NOMO-1 treated with dmso at 0.1 percent for 144 hours (cell line): Measurements from ENCODE around the gene NFKBIZ.
A peak's percentile ranks its signal among the peaks of the same experiment; 100 is the strongest.
"Not testable (repeated sequence)": the region's sequence is repeated elsewhere in the genome, so short reads cannot be mapped to it uniquely, and the experiment has no call there.

ENCODE experiments used
- DNase-seq: peaks from one replicate; lab custom pipeline; 2025; ENCODE audit not compliant: unreplicated experiment; lab: John Stamatoyannopoulos, UW

The NFKBIZ gene

DNA sequence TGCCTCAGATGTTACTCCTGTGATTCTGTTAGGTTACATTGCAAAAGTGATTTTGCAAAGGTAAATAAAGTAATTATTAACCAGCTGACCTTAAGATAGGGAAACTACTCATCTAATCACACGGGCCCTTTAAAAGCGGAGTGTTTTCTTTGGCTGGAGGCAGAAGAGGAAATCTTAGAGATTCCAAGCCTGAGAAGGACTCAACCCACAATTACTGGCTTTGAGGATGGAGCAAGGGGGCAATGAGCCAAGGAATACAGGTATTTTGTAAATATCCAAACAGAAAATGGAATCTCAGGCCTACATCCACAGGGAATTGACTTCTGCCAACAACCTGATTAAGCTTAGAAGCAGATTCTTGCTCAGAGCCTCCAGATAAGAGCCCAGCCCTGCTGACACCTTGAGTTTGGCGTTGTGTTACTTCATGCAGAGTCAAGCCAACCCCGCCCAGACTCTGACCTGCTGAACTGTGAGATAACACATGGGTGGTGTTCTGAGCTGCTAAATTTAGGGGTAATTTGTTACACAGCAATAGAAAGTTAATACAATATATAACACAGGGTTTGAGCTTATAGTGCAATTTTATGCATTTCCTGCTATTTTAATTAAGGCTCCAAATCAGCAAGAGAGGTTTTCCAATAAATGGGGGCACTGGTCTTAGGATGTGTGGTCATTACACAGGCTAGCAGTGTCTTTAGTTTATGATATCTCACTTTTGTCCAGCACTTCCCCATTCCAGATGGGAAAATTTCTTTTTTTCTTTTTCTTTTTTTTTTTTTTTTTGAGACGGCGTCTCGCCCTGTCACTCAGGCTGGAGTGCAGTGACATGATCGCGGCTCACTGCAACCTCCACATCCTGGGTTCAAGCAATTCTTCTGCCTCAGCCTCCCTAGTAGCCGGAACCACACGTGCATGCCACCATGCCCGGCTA is 19.5 kb downstream of the NFKBIZ start:
- DNase-seq: no peak

DNA sequence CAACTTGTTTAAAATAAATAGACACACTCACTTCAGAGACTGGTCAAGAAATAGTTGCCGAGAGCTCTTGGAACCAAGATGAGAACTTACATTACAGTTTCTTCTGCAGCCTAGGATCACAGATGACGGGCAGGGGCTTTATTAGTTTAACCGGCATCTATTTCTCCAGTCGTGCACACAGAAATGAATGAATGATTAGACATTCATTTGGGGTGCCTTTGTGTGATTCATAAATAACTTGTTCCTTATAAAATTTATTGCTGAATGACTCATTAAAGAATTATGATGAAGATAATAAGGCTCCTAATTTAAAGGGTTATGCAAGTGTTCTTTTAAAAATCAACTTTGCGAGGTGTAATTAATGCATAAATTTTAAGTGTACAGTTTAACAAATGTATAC is 20.8 kb downstream of the NFKBIZ start:
- DNase-seq: no peak

DNA sequence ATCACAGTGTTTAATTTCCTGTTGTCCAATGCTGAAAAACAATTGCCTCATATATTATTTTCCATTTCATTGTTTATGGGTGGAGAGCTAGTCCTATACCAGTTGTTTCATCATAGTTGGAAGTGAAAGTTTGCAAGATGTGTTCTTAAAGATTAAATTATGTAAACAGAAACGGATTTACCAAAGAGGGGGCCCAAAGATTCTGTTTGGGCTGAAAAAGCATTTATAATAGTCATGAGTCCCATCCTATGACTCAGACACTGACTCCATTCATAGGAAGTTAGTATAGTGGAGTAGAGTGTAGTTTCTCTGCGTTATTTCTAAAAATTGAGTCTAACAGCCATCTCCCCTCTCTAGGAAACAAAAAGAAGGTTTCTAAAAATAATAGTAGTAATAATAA is 24.3 kb downstream of the NFKBIZ start:
- DNase-seq: no peak

DNA sequence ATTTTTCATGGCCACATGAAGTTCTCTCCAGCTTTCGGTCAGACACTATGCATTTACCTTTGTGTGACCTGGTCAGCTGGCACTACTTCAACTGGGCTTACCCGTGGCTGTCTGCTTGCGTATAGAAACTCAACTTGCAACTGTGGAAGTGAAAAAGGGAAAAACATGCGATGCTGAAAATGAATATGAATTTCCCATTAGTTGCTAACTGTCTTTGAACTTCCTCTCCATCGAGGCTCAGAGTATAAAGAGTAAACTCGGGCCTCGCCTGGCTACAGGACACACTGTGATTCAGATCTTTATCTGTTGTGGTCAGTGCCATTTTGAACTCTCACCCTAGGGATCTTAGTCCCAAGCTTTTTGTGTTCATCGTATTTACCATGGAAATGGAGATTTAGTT is 26.8 kb downstream of the NFKBIZ start:
- no peak for DNase-seq

DNA sequence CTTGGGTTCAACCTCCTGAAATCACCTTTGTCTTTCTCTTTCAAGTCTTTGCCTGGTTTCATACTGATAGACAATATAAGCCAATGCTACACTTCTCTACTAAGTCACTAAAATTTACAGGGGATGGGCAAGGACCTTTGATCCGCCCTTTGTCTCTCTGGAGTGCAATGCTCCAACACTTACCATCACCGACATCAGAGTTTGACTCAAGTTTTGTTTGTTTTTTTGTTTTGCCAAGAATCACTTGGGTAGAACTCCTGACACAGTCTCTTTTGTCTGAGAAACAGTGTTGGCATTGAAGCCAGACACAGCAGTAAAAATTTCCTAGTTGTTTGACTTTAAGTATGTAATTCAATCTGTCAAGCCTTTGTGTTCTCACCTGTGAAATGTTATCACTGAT is 29.3 kb downstream of the NFKBIZ start:
- DNase-seq: no peak

DNA sequence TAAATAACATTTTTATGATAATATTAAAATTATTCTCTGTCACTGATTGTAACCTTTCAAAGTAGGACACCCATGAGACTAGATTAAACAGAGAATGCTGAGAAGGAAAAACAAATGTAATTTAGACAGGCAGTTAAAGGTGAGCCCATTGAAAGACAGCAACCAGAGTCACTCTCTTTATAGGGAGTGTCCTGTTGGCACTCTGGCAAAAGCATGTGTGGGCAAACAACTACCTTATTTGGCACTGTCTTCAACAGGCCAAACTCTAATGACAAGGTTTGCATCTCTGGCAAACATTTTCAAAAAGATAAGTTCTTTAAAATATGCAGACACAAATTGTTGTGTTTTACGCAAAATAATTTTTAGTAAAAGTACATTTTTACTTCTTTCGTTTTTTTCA is 29.8 kb downstream of the NFKBIZ start:
- DNase-seq: no peak

DNA sequence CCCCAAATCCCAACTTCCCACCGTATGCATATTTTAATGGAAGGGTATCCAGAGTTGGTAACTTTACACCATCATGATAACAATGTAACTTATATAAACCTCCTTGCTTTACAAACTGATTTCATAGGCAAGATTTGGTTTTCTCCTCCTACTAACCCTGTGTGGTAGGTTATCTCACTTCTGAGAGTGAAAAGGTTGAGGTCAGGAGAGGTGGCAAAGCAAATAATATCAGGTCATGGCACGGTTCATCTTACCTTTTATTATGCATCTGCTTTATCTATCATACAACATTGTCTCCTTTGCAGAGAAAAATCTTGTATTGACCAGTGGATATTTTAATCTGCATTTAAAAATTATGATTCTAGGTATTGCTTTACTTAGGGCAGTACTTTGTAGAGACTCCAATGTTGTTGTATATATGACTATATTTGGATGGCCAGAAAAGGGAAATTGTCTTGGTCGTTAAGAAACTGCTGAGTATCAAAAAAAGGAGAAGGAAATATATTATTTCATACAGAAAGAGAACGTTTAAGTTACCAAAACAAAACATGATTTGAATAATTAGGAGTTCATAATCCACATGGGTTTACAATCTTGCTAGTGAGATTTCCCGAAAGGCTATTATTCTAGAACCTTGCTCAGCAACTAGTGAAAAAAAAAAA is 30.4 kb downstream of the NFKBIZ start:
- DNase-seq: no peak

DNA sequence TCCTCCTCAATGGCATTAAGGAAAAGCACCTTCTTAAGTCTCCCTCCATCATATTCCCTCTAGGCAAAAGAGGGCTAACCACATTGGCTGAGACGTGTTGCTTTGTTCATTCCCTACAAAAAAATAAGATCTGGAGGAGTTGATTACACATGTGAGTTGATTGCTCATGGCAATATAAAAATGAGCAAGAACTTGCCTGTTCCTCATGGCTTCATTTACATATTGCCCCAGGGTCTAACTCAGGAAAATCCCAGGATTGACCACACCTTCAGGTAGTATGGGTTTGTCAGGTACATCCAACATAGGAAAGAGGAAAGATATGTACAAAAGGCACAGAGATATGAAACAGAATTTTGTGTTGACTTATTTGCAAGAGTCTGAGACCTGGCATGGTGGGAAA is 35.5 kb downstream of the NFKBIZ start:
- no peak for DNase-seq

DNA sequence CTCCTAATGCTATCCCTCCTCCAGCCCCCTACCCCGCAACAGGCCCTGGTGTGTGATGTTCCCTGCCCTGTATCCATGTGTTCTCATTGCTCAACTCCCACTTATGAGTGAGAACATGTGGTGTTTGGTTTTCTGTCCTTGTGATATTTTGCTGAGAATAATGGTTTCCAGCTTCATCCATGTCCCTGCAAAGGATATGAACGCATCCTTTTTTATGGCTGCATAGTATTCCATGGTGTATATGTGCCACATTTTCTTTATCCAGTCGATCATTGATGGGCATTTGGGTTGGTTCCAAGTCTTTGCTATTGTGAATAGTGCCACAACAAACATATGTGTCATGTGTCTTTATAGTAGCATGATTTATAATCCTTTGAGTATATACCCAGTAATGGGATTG is 36.3 kb downstream of the NFKBIZ start:
- DNase-seq: not testable (repeated sequence)

DNA sequence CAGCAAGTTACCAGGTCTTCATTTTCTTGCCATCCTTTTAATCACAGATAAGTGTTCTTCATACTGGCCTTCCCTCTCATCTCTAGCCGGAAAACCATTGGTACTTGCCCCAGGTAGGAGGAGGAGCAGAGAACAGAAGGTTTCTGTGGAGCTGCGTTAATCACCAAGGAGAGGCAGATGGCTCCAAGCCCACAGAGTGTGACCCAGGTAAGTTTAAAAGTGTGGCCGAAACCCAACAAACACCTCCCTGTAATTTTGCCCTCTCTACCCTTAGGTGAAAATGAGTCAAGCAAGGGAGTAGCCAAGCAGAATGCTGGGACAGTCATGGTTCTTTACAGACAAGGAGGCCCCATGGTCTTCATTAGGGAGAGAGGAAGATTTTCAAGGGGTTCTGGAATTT is 37.3 kb downstream of the NFKBIZ start:
- DNase-seq: no peak

DNA sequence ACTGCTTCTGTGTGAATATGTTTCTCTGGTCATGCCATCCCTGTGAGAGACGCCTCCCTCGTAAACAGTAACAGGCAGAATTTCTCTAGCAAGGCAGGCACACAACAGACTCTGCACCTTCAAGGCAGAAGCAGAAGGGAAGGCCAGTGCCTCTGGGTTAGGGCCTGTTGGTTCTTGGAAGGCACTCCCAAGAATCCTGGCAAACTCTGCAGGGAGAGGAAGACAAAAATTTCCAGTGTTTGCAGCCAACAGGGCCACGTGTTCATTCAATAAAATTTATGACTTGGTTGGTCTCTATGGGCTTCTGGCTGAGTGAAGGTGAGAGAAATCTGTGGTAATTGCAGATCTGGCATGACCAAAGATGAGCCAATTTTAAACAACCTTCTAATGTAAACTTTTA is 39.3 kb downstream of the NFKBIZ start:
- DNase-seq: no peak

DNA sequence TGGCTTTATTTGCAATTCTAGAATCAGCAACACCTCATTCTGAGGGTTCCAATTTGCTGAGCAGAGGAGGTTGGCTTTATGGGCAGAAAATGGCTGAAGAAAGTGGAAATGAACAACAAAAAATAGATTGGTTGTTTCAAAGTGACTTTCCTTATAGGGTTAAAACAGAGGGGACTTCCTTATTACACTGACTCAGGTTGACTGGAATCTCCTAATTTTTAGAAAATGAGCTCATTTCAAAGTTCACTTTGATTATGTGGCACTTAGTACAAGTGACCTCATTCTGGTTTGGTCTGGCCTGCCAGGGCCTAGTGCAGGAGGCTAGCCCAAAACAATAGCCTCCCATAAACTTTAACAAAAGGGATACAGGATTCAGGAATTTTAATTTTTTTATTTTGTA is 41.4 kb downstream of the NFKBIZ start:
- no peak for DNase-seq

DNA sequence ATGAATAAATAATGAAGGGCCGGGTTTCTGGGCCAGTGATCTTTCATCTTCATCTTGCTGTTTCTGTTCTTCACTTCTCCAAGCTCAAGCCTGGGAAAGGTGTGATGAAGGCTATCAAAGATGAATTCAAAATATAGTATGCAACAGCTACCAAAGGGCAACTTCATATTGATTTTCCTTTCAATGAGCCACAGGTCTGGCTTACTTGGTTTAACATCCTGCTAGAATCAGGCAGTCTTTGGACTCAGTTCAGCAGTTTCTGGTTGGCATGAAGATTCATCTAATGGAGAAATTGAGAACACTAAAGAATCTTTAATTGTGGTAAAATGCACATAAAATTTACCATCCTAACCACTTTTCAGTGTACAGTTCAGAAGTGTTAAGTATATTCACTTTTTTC is 43.3 kb downstream of the NFKBIZ start:
- no peak for DNase-seq

DNA sequence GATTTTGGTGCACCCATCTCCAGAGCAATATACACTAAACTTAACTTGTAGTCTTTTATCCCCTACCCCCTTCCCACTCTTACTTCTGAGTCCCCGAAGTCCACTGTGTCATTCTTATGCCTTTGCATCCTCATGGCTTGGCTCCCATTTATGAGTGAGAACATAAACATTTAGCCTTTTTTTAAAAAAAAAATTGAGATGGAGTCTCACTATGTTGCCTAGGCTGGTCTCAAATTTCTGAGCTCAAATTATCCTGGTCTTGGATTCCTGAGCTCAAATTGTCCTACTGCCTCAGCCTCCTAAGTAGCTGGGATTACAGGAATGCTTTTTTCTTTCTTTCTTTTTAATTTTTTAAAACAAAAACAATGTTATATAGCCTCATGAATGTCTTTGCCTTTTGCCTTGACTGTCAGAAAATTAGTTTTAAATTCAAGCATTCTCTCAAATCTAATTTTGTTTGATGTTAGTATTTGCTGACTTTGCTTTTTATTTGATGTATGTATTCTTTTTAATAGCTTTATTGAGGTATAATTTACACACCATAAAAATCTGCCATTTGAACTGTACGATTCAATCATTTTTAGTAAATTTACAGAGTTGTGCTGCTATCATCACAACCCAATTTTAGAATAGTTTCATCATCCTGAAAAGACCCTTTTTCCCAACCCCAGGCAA is 46.9 kb downstream of the NFKBIZ start:
- DNase-seq: no peak

DNA sequence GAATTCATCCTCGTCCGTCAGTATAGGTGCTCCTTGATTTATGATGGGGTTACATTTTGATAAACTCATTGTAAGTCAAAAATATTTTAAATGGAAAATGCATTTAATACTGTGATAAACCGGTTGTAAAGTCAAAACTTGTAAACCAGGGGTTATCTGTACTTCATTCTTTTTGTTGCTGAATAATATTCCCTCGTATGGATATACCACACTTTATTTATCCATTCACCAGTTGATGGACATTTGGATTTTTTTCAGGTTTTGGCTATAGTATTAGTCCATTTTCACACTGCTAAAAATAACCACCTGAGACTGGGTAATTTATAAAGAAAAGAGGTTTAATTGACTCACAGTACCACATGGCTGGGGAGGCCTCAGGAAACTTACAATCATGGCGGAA is 47.7 kb downstream of the NFKBIZ start:
- DNase-seq: no peak

DNA sequence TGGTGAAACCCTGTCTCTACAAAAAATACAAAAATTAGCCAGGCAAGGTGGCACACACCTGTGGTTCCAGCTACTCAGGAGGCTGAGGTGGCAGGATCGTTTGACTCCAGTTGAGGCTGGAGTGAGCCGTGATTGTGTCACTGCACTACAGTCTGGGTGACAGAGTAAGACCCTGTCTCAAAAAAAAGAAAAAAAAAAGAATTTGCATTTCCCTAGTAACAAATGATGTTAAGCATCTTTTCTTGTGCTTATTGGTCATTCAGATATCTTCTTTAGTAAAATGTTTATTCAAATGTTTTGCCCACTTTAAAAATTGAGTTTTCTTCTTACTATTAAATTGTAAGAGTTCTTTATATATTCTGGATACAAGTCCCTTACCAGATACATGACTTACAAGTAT is 48.7 kb downstream of the NFKBIZ start:
- no peak for DNase-seq

DNA sequence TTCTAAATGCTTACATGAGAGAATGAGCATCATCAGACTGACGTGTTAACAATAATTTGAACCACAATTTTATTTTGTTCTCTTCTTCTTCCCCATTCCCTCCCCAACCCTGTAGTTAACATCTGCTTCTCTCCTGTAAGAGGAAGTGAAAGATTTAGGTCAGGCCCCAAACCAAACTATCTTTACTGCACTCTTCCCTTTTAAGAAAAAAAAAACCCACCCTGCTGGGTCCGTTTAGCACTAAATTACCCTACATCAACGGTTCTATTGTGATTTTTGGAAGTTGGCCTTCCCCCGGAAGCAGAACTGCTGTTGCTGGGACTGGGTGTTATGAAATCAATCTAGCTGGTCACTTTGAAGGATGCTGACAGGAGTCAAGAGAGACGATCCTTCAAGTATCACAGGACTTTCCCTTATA is 49.4 kb downstream of the NFKBIZ start:
- DNase-seq: peak; percentile 95

DNA sequence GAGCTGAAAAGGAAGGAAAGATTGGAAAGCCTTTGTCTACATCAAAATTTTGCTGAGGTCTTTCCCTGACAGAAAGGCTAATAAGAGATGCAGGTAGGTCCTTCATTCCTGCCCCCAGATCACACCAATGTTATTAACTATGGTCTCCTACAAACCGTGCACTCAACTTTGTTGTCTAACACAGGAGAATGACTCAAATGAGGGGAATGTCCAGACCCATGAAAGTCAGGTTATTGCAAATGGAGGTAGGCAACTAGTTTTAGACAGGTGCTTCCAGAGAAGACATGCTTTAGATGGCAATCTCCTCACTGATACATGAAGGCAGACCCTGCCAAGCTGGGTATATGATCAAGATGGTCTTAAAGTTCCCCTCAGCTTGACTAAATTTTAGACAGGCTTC is 51.0 kb downstream of the NFKBIZ start:
- no peak for DNase-seq

DNA sequence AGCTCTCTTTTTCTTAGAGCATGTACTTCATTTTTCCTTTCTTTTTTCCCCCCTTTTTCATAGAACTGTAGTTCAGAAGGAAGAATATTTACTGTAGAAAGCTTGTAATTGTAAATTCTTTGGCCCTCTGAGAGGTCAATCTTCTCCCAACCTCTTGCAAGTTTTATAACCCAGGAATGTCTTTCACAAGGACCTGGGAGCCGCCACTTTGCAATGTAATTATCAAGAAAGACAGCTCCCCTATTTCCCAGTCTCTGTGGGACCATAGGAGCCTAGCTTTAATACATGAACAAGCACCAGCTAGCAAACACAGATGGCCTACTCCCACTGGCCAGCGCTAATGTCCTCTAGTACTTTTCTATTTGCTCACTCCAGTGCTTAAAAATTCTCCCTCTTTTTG is 51.4 kb downstream of the NFKBIZ start:
- DNase-seq: no peak

DNA sequence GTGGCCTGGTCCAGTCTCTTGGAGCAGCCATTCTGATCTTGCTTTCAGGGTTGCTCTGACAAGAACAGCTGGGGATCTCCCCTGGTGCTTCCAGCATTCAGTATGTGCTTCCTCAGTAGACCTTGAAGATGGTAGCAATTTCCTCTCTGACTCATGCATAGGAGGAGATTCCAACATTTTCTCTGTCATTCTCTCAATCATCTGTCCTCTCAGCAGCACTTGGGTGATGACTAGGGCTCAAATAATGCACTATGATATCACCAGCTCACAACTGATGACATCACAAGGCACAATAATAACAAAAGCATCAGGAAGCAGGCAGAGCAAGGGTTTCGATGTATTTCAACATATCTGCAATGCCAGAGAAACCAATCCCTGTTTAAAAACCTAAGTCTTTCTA is 52.7 kb downstream of the NFKBIZ start:
- no peak for DNase-seq

DNA sequence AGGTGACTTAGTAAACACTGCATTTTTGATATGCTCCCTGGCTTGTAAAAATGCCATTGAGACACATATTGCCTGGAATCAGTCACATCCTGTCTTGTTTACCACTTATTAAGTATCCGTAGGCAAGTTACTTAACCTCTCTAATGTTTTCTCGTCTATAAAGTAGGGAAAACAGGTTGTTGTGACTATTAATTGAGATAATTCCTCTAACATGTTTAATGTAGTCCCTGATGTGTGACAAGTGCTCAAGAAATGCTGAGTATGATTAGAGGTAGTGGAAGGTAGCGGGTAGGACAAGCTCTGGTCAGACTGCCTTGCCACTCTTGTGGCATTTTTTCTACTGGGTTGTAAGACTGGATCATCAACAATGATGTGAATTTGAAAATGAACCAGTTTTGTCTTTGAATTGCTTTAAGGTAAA is 54.1 kb downstream of the NFKBIZ start:
- DNase-seq: no peak

DNA sequence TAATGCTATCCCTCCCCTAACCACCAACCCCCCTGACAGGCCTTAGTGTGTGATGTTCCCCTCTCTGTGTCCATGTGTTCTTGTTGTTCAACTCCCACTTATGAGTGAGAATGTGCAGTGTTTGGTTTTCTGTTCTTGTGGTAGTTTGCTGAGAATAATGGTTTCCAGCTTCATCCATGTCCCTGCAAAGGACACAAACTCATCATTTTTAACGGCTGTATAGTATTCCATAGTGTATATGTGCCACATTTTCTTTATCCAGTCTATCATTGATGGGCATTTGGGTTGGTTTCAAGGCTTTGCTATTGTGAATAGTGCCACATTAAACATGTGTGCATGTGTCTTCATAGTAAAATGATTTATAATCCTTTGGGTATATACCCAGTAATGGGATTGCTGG is 56.3 kb downstream of the NFKBIZ start:
- not testable (repeated sequence) for DNase-seq
